SK-N-MC (cell line): ENCODE data around the gene CSRP3.

Source experiments
- EZH2 ChIP-seq: fragments of 200-600 bp; sonication (generic); IDR thresholded peaks from one replicate; pipeline ENCODE4 v1.6.1; 2017; ENCODE audit warnings: antibody characterized with exemption
- POLR2AphosphoS5 ChIP-seq: IDR thresholded peaks from 2 replicates; pipeline ENCODE4 v1.6.1; 2012; ENCODE audit warnings: mild to moderate bottlenecking, low read depth, low read length, borderline replicate concordance

- TF ChIP-seq EZH2: no peak
- TF ChIP-seq POLR2AphosphoS5: no peak
Observed at GRCh38 chr11:19237381-19237780, 35.6 kb upstream of the CSRP3 start.
